Astrocyte (in vitro differentiated cells and primary cell): ENCODE results near the gene HP1BP3.

Experiments used
- EZH2 ChIP-seq: IDR thresholded peaks from 2 replicates; pipeline ENCODE4 v1.6.1; 2012; ENCODE audit warnings: mild to moderate bottlenecking, low read length, inconsistent platforms; ENCODE audit not compliant: insufficient read depth
- TF ChIP-seq, protein P1 (sequence below): IDR thresholded peaks from 2 replicates; pipeline ENCODE4 v1.5.1; 2011; ENCODE audit warnings: low read depth, mild to moderate bottlenecking, inconsistent platforms, low read length, moderate library complexity; ENCODE audit not compliant: insufficient read depth

GRCh38 chr1:20698195-20698910 is 88.8 kb downstream of the HP1BP3 start:
- TF ChIP-seq, protein P1, sequence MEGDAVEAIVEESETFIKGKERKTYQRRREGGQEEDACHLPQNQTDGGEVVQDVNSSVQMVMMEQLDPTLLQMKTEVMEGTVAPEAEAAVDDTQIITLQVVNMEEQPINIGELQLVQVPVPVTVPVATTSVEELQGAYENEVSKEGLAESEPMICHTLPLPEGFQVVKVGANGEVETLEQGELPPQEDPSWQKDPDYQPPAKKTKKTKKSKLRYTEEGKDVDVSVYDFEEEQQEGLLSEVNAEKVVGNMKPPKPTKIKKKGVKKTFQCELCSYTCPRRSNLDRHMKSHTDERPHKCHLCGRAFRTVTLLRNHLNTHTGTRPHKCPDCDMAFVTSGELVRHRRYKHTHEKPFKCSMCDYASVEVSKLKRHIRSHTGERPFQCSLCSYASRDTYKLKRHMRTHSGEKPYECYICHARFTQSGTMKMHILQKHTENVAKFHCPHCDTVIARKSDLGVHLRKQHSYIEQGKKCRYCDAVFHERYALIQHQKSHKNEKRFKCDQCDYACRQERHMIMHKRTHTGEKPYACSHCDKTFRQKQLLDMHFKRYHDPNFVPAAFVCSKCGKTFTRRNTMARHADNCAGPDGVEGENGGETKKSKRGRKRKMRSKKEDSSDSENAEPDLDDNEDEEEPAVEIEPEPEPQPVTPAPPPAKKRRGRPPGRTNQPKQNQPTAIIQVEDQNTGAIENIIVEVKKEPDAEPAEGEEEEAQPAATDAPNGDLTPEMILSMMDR = no peak
- TF ChIP-seq EZH2 = no peak
